Smooth muscle cell (in vitro differentiated cells): Measurements from ENCODE around the gene CRYAB. TPM values are rescaled to one million over a fixed set of nuclear protein-coding genes. Genes with fewer than 3 reads are reported as not detected.

Experiments used
- DNase-seq: peaks from one replicate; lab custom pipeline; 2025; ENCODE audit not compliant: unreplicated experiment; lab: John Stamatoyannopoulos, UW
- H2AFZ ChIP-seq: fragments of 200-600 bp; sonication (generic); 2 replicates; pipeline ENCODE4 v1.6.0; 2016; ENCODE audit warnings: antibody characterized with exemption, low read depth, mild to moderate bottlenecking
- H3F3A ChIP-seq: fragments of 200-600 bp; sonication (generic); 2 replicates; pipeline ENCODE4 v1.6.0; 2017; ENCODE audit warnings: antibody characterized with exemption, low read depth
- H3K27ac ChIP-seq: fragments of 200-600 bp; sonication (generic); 2 replicates; pipeline ENCODE4 v1.5.1; 2016; ENCODE audit warnings: low read depth, mild to moderate bottlenecking
- H3K27me3 ChIP-seq: fragments of 200-600 bp; sonication (generic); 2 replicates; pipeline ENCODE4 v1.6.1; 2016; ENCODE audit warnings: low read depth, mild to moderate bottlenecking
- H3K36me3 ChIP-seq: fragments of 200-600 bp; sonication (generic); 2 replicates; pipeline ENCODE4 v1.5.1; 2016; ENCODE audit warnings: low read depth
- H3K4me1 ChIP-seq: fragments of 200-600 bp; sonication (generic); 2 replicates; pipeline ENCODE4 v1.5.1; 2016; ENCODE audit warnings: low read depth
- H3K4me2 ChIP-seq: fragments of 200-600 bp; sonication (generic); 2 replicates; pipeline ENCODE4 v1.6.0; 2016; ENCODE audit warnings: mild to moderate bottlenecking
- H3K4me3 ChIP-seq: fragments of 200-600 bp; sonication (generic); 2 replicates; pipeline ENCODE4 v1.5.1; 2016; ENCODE audit warnings: mild to moderate bottlenecking
- H3K79me2 ChIP-seq: fragments of 200-600 bp; sonication (generic); 2 replicates; pipeline ENCODE4 v1.6.0; 2016; ENCODE audit warnings: low read depth, mild to moderate bottlenecking
- H3K9ac ChIP-seq: fragments of 200-600 bp; sonication (generic); 2 replicates; pipeline ENCODE4 v1.6.0; 2016; ENCODE audit warnings: low read depth
- H3K9me3 ChIP-seq: fragments of 200-600 bp; sonication (generic); replicated peaks from 2 replicates; pipeline ENCODE4 v1.5.1; 2016; ENCODE audit warnings: low read depth
- H4K20me1 ChIP-seq: fragments of 200-600 bp; sonication (generic); 2 replicates; pipeline ENCODE4 v1.6.0; 2016; ENCODE audit warnings: low read depth
- CTCF ChIP-seq: fragments of 200-600 bp; sonication (generic); IDR thresholded peaks from 2 replicates; pipeline ENCODE4 v1.5.1; 2017; ENCODE audit warnings: borderline replicate concordance, mild to moderate bottlenecking, antibody characterized with exemption; ENCODE audit not compliant: insufficient read depth, poor library complexity, severe bottlenecking
- WGBS: methylation state at CpG from one replicate; pipeline ENCODE4 v1.1.7; 2016; ENCODE audit warnings: low lambda C conversion rate; 5-methylcytosine and 5-hydroxymethylcytosine counted together
- polyA plus RNA-seq: library from polyadenylated mRNA; unstranded; fragments of >200 nt; fragmentation: Nextera tagmentation; extraction: Ambion mirVana; gene quantifications from 2 replicates; pipeline ENCODE4 v1.2.1, GENCODE V29; 2016
- total RNA-seq: library from RNA; depleted of rRNA; stranded (reverse); fragments of >200 nt; gene quantifications from 2 replicates; pipeline ENCODE4 v1.2.3, GENCODE V29; 2014

Gene CRYAB
- total and polyA plus RNA-seq, 2 experiments from 2014 or later = 47.4 to 97.4 TPM

GRCh38 chr11:111925953-111926352 is 14.4 kb upstream of the CRYAB start:
- Histone ChIP-seq H2AFZ (no peak overlapping the region), H3K79me2 (no peaks in the 10 kb centered on the region), H3K27ac (peak overlapping the region; percentile 73), H3K36me3 (no peaks in the 10 kb centered on the region), H3F3A (peaks cover 3% of the 10 kb centered on the region), H3K9ac (no peak overlapping the region), H3K4me3 (no peak overlapping the region), H3K9me3 (no peaks in the 10 kb centered on the region), H3K4me2 (peak overlapping the region; percentile 85), H3K4me1 (peaks cover 29% of the 10 kb centered on the region), H4K20me1 (no peaks in the 10 kb centered on the region), H3K27me3 (no peaks in the 10 kb centered on the region)
- TF ChIP-seq CTCF = no peak
- WGBS = 96% methylated on average over 16 of the region's 16 CpGs
- no peak for DNase-seq

- Histone ChIP-seq H2AFZ (peak overlapping the region; percentile 58), H3K36me3 (no peaks in the 10 kb centered on the region), H3K9me3 (no peaks in the 10 kb centered on the region), H3K27ac (peak overlapping the region; percentile 45), H3K79me2 (no peaks in the 10 kb centered on the region), H3K4me1 (peaks cover 29% of the 10 kb centered on the region), H3K9ac (no peak overlapping the region), H3K4me3 (no peak overlapping the region), H3F3A (peaks cover 3% of the 10 kb centered on the region), H3K27me3 (no peaks in the 10 kb centered on the region), H4K20me1 (no peaks in the 10 kb centered on the region), H3K4me2 (peak overlapping the region; percentile 46)
- DNase-seq = no peak
- no peak for TF ChIP-seq CTCF
These were observed 12.4 kb upstream of the CRYAB start for GRCh38 chr11:111923951-111924350.

GRCh38 chr11:111923351-111923788 is 11.8 kb upstream of the CRYAB start:
- Histone ChIP-seq H3K27ac (peak overlapping the region; percentile 45), H3K9ac (no peak overlapping the region), H3K4me1 (peaks cover 29% of the 10 kb centered on the region), H3K36me3 (no peaks in the 10 kb centered on the region), H3F3A (peaks cover 3% of the 10 kb centered on the region), H4K20me1 (no peaks in the 10 kb centered on the region), H3K27me3 (no peaks in the 10 kb centered on the region), H2AFZ (peak overlapping the region; percentile 58), H3K4me3 (no peak overlapping the region), H3K4me2 (peak overlapping the region; percentile 46), H3K79me2 (no peaks in the 10 kb centered on the region), H3K9me3 (no peaks in the 10 kb centered on the region)
- DNase-seq = no peak
- WGBS = 26% methylated on average over 5 of the region's 5 CpGs
- TF ChIP-seq CTCF = no peak

- Histone ChIP-seq H3K4me1 (peaks cover 29% of the 10 kb centered on the region), H3K27me3 (no peaks in the 10 kb centered on the region), H3K36me3 (no peaks in the 10 kb centered on the region), H3K9ac (no peak overlapping the region), H3K79me2 (no peaks in the 10 kb centered on the region), H3K4me2 (peak overlapping the region; percentile 46), H3K4me3 (no peak overlapping the region), H2AFZ (peak overlapping the region; percentile 58), H4K20me1 (no peaks in the 10 kb centered on the region), H3K9me3 (no peaks in the 10 kb centered on the region), H3K27ac (peak overlapping the region; percentile 45), H3F3A (peaks cover 3% of the 10 kb centered on the region)
- 41% methylated on average over 2 of the region's 2 CpGs for WGBS
- DNase-seq = no peak
- TF ChIP-seq CTCF = no peak
These were observed 11.2 kb upstream of the CRYAB start for GRCh38 chr11:111922803-111923202.
